ENCODE measurements around the gene KLK3. TPM values are rescaled to one million over a fixed set of nuclear protein-coding genes. Genes with fewer than 3 reads are reported as not detected.
A peak's percentile ranks its signal among the peaks of the same experiment; 100 is the strongest.

Gene KLK3
- total and polyA plus RNA-seq, 2 of the 8 experiments (the other 6 are each of a cell fraction or from before 2014, with no cell fraction given): 0.08 TPM; not detected in 1

- H2AK5ac ChIP-seq (ENCODE audit: low read depth, low read length): no peak overlapping the region
- H4K20me1 ChIP-seq (replicated peaks in 1 of 2; ENCODE audit: control insufficient read depth in 1 of 2, insufficient read depth in 2 of 2, low read length in 2 of 2): peaks cover 0 to 2% of the 10 kb centered on the region in 2 experiments
- H3K4me2 ChIP-seq (ENCODE audit: insufficient read depth in 1 of 2, low read depth in 2 of 2, low read length in 2 of 2): peak overlapping the region; percentile 68 to 78
- H3K18ac ChIP-seq (ENCODE audit: extremely low read depth, low read length): no peak overlapping the region; the same call in 1 of the 2 replicates
- POLR2A ChIA-PET (ENCODE audit: partially characterized antibody): interaction anchor here (0.6 to 5.3 kb wide), 6 partner anchors 15 to 114 kb away, joined by 3 to 36 read pairs (median 3); no protein-coding TSS in a partner anchor
- 0 out of 7 replicates have a peak overlapping the region, but pooled peaks of 1 of the 4 experiments have one; percentile 23 for H3K9ac ChIP-seq (replicated peaks in 1 of 4; ENCODE audit: extremely low read depth in 1 of 4, low read depth in 3 of 4, low read length in 3 of 4)
- H2BK5ac ChIP-seq (ENCODE audit: low read depth, low read length): peak overlapping the region; percentile 27; the same call in 1 of the 2 replicates
- H3K23me2 ChIP-seq (ENCODE audit: low read depth, low read length): peaks cover 16% of the 10 kb centered on the region
- H3K9me3 ChIP-seq (ENCODE audit: insufficient read depth in 2 of 2, low read depth in 1 of 2, low read length in 1 of 2): no peaks in the 10 kb centered on the region
- no peak overlapping the region for H3K23ac ChIP-seq (ENCODE audit: insufficient read length)
- H3K27me3 ChIP-seq (replicated peaks in 1 of 4; ENCODE audit: control insufficient read depth in 3 of 4, extremely low read depth in 1 of 4, insufficient read depth in 3 of 4, low read length in 3 of 4): peaks cover 20 to 40% (median 32%) of the 10 kb centered on the region in 4 experiments
- peak overlapping the region; percentile 38 to 68 (median 54) for H3K4me3 ChIP-seq (ENCODE audit: extremely low read depth in 1 of 4, insufficient read depth in 2 of 4, low read depth in 3 of 4, low read length in 4 of 4)
- H4K8ac ChIP-seq (ENCODE audit: extremely low read depth, insufficient read depth, low read length): no peak overlapping the region
- H3K79me2 ChIP-seq (ENCODE audit: control insufficient read depth in 1 of 2, insufficient read depth in 2 of 2, low read length in 2 of 2): no peaks in the 10 kb centered on the region
- H2BK120ac ChIP-seq (replicated peaks; ENCODE audit: low read depth, low read length): no peak overlapping the region
- H3K4me1 ChIP-seq (replicated peaks in 1 of 4; ENCODE audit: control insufficient read depth in 3 of 4, insufficient read depth in 4 of 4, low read length in 3 of 4): peaks cover 0 to 14% (median 9%) of the 10 kb centered on the region in 4 experiments; a peak in 5 of 7 replicates
- peak; percentile 66 for FAIRE-seq
- no peak overlapping the region for H3K14ac ChIP-seq (ENCODE audit: insufficient read length)
- H2BK15ac ChIP-seq (ENCODE audit: low read length): no peak overlapping the region
- H2BK20ac ChIP-seq (ENCODE audit: low read length): no peak overlapping the region
- no peak overlapping the region for H4K91ac ChIP-seq (replicated peaks; ENCODE audit: insufficient read length, low read length)
- no peak overlapping the region for H3K56ac ChIP-seq (replicated peaks; ENCODE audit: insufficient read length, low read depth, low read length)
- 4% methylated on average over 26 of the region's 36 CpGs; no CpG with 5 or more reads in 1 of the 2 experiments for WGBS, 2 experiments (ENCODE audit: extremely low coverage in 1 of 2, insufficient coverage in 1 of 2, insufficient read length in 1 of 2, insufficient replicate concordance in 2 of 2, low coverage in 1 of 2, low lambda C conversion rate in 2 of 2, missing lambda C conversion rate in 1 of 2)
- H3K36me3 ChIP-seq (ENCODE audit: control insufficient read depth in 2 of 4, insufficient read depth in 4 of 4, low read length in 3 of 4): no peaks in the 10 kb centered on the region
- H2AFZ ChIP-seq (ENCODE audit: low read length): peak overlapping the region; percentile 29
- peak; percentile 95 to 100 for DNase-seq (ENCODE audit: low read depth in 1 of 2, low spot score in 2 of 2)
- no peak overlapping the region for H3K4ac ChIP-seq (replicated peaks; ENCODE audit: insufficient read length, low read depth, low read length)
- TF ChIP-seq YY1 (IDR thresholded peaks at IDR 0.05; ENCODE audit: low read depth, low read length) (0 out of 2 replicates have a peak, but pooled peaks have one; percentile 14), RXRA (IDR thresholded peaks at IDR 0.05; ENCODE audit: insufficient read depth, low read depth, low read length) (0 out of 2 replicates have a peak, but pooled peaks have one; percentile 47), TEAD4 (IDR thresholded peaks at IDR 0.05; ENCODE audit: low read depth, low read length) (no peak), CHD2 (IDR thresholded peaks at IDR 0.05; ENCODE audit: low read length) (no peak), RBBP5 (IDR thresholded peaks at IDR 0.05; ENCODE audit: borderline replicate concordance, low read depth, low read length) (0 out of 2 replicates have a peak, but pooled peaks have one; percentile 31), KDM4A (IDR thresholded peaks at IDR 0.05; ENCODE audit: low read depth, low read length, severe bottlenecking) (peak; percentile 61)
- H2BK12ac ChIP-seq (ENCODE audit: low read depth, low read length): no peak overlapping the region
- CTCF ChIA-PET (ENCODE audit: partially characterized antibody): interaction anchor here (0.6 to 3.5 kb wide), 9 partner anchors 13 to 187 kb away, joined by 3 to 22 read pairs (median 3); no protein-coding TSS in a partner anchor
- H3K79me1 ChIP-seq (ENCODE audit: low read depth, low read length): no peaks in the 10 kb centered on the region
- no peak overlapping the region for H3K27ac ChIP-seq (ENCODE audit: low read depth, low read length)
- H4K5ac ChIP-seq (ENCODE audit: insufficient read length, low read depth, low read length): no peak overlapping the region
Measured at GRCh38 chr19:50909240-50910070, 54.7 kb downstream of the KLK3 start.

All from H1 (cell line).